GM18873 (cell line): ENCODE data around the gene DHRS1.
"Not testable (repeated sequence)": the region's sequence is repeated elsewhere in the genome, so short reads cannot be mapped to it uniquely, and the experiment has no call there.

Experiments used
- ATAC-seq: cut with Tn5 transposase; IDR thresholded peaks from one replicate; pipeline ENCODE4 v1.9.1; 2021; ENCODE audit warnings: mild to moderate bottlenecking, moderate library complexity, moderate number of reproducible peaks; ENCODE audit not compliant: unreplicated experiment, low FRiP score

The DHRS1 gene

DNA sequence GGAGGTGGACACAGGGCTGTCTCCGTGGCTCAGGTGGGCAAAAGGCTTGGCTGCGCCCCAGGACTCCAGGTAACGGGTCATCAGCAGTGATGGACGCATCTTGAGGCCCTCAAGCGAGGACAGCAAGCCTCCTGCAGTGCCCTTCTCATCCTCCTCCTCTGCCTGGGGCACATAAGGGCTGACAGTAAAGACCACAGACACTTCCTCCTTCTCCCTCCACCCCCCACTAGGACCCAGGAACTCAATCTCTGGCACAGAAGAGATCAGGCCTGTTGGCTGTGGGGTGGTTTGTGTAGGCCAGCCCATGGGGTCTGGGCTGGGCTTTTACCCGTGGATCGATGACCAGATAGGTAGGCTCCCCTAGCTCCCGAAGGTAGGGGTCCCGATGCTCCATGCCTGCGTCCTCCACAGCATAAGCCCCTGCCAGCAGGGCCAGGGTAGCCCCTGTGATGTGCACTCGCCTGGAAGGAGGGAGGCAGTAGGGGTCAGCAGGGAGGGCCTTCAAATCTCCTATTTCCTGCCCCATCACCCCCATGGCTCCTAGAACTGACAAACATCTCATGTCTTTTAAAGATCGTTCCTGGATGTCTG lies 29.6 kb upstream of the DHRS1 start:
- no peak for ATAC-seq

DNA sequence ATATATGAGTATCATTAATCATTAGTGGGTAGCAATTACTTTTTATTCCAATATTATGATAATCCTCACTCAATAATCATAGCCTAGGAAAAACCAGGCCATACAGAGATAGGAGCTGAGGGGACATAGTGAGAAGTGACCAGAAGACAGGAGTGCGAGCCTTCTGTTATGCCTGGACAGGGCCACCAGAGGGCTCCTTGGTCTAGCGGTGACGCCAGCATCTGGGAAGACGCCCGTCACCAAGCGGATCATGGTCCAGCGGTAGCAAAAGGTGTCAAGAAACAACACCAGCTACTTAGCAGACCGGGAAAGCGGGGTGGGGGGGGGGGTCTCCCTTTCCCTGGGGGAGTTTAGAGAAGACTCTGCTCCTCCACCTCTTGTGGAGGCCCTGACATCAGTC lies 28.3 kb upstream of the DHRS1 start:
- not testable (repeated sequence) for ATAC-seq

DNA sequence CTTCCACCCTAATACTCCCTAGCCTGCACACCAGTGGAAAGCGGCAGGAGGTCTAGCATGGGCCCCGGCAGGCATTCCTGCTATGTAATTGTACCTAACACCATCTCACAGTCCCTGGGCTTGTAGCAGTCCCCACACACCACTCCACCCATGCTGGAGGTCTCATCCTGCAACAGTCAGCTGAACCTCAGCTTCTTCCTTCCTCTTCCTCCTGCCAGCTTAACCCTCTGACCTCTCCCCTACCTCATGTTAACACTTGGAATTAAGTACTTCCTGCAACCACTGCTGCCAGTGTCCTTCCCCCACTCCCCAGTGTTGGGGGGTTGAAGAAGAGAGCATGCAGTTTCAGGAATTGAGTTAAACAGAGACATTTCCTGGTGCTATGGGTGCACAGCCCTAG lies 27.7 kb upstream of the DHRS1 start:
- ATAC-seq, result no peak

DNA sequence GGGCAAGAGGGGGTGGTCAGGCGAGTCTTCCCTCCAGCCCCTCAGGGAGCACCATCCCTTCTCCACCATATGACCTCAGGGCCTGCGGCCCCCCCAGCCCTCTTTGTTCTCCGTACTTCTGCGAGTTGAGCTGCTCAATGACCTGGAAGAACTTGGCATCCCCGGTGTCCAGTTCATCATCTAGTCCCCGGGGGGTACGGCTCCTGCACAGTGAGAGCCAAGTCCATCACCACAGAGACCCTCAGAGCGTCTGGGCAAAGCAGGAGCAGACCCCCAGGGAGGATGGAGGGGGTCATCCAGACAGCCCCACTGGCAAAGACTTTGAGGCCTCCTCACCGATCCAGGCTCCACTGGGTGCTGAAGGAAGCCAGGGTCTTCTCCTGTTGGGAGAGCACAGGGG lies 26.4 kb upstream of the DHRS1 start:
- ATAC-seq, result no peak

DNA sequence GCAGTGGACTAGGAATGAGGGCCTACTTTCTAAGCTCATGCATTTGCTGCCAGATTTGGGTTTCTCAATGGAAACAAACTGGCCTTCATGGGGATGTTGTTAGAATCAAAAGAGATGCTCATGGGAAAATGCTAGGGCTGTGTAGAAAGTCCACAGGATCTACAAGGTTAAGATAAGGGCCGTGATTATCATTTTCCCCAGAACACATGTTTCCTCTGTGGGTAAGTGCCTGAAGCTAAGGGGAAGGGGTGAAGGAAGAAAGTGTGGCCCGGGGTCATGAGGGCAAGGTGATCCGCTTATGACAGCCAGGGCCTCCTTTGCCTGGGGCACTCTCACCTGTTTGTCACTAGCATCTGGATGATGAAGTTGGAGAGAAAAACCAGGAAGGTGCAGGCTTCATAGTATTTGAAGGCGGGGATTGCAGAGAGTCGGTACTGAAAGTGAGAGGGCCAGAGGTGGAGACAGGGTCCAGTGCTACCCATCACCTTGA lies 25.5 kb upstream of the DHRS1 start:
- no peak for ATAC-seq

DNA sequence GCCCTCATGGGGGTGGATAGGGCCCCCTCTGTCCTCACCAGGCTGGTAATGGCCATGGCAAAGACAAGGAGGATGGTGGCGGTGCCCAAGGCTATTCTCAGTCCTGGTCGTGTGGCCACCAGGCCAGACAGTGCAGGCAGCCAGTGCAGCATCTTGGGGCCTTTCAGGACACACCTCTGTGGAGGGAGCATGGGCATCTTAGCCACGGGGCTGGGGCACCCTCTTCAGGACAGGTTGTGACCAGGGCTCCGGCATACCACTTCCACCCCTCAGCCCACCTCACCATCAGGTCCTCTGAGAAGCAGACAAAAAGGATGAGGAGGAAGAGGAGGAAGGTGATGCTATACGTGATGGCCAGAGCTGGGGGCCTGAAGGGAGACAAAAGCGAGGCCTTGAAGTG lies 24.4 kb upstream of the DHRS1 start:
- no peak for ATAC-seq

DNA sequence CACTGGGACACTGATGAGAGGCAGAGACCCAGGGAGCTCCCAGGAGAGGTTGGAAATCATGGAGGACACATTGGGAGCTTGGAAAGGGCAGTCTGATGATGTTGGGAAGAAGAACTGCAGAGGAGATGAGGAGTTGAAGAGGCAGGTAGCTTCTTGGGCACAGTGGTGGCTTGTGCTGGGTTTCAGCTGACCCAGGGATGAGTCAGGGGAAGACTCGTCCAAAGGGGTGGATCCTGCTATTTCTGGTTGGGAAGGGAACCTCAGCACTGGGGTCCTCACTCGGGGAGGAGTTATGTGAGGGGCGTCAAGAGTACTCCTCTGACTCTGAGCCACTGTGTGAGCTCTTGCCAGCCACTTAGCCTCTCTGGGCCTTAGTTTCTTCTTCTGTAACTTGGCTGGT lies 23.8 kb upstream of the DHRS1 start:
- ATAC-seq, result no peak

DNA sequence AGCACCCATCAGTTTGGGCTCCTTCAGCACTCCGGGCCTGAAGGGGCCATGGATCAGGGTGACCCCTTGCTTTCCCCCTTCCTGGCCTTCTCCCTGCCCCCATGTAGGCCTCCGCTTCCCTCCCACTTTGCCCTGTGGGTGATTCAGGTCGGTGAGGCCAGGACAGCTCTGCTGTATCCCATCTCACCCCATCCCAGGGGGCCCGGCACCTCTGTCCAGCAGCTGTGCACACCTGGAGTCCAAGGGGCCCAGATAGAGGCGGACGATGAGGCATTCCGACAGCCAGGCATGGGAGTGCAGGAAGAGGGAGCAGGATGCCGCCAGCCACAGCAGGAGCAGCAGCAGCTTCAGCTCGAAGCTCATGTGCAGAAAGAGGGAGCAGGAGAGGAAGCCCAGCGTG lies 23.1 kb upstream of the DHRS1 start:
- ATAC-seq, result no peak

DNA sequence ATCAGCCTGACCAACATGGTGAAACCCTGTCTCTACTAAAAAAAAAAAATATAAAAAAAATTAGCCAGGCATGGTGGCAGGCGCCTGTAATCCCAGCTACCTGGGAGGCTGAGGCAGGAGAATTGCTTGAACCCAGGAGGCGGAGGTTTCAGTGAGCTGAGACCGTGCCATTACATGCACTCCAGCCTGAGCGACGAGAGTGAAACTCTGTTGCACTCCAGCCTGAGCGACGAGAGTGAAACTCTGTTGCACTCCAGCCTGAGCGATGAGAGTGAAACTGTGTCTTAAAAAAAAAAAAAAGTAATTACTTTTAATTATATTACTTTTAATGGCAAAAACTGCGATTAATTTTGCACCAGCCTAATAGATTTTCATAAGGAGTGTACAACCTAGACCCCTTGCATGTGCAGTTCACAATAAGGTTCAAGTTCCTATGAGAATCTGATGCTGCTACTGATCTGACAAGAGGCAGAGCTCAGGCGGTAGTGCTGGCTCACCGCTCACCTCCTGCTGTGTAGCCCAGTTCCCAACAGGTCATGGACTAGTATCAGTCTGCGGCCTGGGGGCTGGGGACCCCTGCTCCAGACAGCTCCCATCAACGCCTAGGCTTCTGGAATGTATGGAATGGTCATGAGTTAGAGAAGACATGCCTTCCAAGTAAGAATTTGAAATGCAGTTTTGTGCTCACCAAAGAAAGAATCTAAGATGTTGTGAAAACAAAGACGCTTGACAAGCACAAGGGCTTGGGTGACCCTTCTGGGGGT lies 21.8 kb upstream of the DHRS1 start:
- no peak for ATAC-seq

DNA sequence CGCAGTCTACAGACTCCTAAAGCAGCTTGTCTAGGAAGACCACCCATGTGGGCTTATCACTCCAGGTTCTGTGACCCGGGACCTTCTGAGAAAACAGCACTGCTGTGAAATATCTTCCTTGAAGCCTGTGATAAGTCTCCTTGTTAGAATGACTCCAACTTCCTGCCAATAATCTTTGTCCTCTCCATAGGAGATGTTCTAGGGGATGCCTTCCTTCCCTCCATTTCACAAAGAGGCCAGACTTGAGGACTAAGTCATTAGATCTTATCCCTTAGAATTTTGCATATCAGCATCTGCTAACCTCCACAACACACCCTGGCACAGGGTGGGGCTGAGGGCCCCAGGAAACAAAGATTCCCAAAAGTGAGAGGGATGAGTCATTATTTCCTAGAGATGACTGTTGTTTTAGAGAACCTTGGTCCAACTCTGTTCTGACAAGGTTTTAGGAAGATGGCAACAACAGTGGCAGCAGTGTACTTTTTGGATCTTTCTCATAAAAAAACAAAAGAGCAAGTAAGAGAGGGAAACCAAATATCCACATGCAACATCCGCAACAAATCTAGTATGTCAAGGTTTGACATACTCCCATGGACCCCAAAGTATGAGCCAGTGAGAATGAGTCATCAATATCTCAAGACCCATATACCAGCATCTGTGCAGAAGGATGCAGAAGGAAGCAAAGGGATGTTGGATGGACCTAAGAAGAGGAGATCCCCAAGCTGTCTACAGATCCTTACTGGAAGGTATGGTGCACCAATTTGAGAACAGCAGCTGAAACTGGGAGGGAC lies 17.8 kb upstream of the DHRS1 start:
- ATAC-seq, result no peak

DNA sequence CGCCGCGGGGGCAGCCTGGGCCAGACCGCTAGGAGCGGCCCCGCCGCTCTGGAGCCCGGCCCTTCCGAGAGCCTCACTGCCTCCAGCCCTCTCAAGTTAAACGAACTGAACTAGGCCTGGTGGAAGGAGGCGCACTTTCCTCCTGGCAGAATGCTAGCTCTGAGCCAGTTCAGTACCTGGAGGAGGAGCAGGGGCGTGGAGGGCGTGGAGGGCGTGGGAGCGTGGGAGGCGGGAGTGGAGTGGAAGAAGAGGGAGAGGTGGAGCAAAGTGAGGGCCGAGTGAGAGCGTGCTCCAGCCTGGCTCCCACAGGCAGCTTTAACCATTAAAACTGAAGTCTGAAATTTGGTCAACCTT lies 17.0 kb upstream of the DHRS1 start:
- ATAC-seq, result no peak

DNA sequence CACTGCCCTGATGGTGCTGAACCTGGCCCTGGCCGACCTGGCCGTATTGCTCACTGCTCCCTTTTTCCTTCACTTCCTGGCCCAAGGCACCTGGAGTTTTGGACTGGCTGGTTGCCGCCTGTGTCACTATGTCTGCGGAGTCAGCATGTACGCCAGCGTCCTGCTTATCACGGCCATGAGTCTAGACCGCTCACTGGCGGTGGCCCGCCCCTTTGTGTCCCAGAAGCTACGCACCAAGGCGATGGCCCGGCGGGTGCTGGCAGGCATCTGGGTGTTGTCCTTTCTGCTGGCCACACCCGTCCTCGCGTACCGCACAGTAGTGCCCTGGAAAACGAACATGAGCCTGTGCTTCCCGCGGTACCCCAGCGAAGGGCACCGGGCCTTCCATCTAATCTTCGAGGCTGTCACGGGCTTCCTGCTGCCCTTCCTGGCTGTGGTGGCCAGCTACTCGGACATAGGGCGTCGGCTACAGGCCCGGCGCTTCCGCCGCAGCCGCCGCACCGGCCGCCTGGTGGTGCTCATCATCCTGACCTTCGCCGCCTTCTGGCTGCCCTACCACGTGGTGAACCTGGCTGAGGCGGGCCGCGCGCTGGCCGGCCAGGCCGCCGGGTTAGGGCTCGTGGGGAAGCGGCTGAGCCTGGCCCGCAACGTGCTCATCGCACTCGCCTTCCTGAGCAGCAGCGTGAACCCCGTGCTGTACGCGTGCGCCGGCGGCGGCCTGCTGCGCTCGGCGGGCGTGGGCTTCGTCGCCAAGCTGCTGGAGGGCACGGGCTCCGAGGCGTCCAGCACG lies 16.4 kb upstream of the DHRS1 start:
- no peak for ATAC-seq

DNA sequence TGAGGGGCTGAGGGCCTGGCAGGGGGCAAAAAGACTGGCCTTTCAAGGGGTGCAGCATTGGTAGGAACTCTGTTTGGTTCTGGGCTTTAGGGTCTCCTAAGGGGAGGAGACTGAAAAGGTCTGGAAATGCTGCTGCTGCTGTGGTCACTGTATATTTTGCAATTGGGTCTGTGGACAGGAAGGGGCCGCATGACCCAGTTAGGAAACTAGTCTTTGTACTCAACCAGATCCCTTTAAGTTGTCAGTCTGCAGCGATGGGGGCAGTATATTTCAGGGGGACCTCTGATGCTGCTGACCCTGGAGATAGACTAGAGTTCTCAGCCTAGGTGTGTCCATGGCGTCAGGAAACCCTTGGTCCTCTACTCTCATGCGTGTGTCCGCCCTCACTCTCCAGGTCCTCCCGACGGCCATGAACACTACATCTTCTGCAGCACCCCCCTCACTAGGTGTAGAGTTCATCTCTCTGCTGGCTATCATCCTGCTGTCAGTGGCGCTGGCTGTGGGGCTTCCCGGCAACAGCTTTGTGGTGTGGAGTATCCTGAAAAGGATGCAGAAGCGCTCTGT lies 15.7 kb upstream of the DHRS1 start:
- no peak for ATAC-seq

DNA sequence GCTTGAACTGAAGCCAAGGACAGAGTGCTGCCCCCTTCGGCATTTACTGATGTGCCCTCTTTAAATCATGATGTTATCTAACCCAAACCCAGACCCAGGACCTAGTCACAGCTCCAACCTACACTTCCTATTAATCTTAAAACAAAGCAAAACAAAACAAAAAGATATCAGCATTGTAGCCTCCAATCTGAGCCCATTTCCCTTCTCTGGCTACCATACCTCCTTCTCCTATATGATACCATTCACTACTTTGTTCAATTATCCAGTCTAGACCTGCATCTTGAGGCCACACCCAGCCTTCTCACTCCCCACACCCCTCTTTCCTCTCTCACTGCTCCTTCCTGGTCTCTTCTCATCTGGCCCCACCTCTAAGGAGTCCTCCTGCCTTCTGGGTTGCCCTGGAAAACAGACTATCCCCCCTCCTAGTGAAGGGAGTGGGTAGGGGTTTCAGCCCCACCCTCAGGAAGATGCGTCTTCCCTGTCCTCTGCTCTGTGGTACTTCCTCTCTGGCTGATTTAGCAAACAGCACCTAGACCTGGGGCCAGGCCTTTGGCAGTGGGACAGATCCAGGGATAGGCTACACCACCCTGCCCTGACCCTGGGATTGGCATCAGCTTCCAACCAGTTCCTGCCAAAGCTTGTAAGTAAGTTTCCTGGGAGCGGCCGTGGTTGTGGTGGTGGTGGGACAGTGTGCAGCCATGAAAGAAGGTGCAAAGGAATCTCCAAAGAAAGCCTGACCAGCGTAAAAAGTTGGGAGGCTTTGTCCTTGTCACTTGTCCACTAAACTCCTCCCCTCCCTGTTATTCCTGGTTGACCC lies 15.0 kb upstream of the DHRS1 start:
- ATAC-seq, result no peak

DNA sequence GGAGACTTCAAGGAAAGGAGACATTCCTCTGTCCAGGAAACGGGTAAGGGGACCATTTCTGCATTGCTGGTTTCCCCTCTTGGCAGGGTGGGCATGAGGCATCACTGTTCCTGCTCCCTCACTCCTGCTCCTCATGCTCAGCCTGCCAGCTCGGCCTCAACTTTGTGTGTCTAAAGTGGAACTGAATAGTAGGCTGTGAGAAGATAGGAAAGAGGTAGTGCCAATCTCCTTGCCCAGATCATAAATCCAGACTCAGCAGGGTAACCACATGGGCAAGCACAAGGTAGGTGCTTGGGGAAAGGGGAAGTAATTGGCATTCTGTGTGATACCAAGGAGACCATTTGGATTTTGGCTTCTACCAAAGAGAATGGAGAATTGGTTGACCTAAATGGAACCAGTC lies 14.3 kb upstream of the DHRS1 start:
- no peak for ATAC-seq

DNA sequence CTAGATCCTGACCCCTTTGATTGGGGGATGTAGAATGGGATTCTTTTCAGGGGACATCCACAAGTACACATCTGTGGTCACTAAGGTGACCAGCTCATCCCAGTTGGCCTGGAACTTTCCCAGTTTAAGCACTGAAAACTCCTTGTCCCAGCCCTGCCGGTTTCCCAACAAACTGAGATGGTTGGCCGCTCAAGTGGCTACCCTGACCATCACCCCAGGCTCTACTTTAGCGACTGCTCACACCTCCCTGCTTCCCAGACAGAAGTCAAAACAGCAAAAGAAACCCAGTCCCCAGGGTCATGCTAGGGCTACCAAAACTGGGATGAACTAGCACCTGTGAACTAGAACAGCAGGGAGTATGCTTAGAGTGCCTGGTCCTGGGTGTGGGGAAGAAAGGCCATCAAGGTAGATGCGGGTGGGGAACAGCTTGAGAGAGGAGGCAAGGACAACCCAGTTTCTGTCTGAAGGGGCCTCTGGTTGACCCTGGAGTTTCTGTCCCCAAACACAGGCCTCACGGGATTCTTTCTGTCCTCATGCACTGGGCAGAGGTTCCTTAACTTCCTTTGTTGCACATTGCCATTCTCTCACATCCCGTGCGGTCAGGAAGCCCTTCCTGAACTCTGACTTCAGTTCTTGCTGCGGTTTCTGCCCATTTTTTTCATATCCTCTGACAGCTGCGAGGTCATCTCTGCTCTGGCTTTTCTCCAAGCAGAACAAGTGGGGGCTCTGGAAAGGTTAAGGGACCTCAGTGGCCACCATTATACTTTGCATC lies 13.3 kb upstream of the DHRS1 start:
- no peak for ATAC-seq

DNA sequence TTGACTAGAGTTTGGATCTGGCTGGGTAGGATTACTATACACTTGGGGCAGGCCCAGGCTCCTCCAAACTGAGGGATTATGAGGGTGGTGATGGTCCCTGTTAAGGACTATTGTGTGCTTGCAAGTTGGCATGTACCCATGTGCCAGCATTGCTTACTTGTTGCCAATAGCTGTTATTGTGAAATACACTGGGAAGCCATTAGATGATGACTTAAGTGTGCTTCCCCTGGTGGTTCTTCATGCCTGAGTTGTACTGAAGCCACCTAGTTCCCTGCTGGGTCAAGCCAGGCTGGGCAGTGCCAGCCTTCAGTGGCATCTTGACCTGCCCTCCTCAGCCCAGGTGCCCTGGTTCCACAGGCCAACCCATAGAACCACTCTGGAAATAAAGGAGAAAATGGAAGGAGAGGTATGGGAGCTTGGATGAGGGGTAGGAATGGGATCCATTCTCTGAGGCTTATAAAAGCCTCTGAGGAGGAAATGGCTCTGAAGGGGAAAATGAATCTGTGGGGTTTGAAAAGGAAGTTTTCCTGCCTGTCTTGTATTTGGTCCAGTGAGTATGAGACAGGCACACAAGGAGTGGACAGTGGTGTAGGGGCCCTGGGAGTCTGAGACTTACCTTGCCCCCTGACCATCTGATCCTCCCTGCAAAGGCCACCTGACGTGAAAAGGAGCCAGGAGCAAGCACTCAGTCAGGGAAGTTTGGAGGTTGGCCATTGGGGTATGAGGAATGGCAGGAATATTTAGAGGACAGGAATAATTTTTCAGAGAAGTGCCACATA lies 12.4 kb upstream of the DHRS1 start:
- ATAC-seq, result no peak
